ENCODE data around the gene CYTH1. TPM values are rescaled to one million over a fixed set of nuclear protein-coding genes. Genes with fewer than 3 reads are reported as not detected.

CYTH1 gene
- total and polyA plus RNA-seq, 10 of the 15 experiments (the other 5 are each of a cell fraction or from before 2014, with no cell fraction given) = 6.6 to 188 (median 145) TPM

DNA sequence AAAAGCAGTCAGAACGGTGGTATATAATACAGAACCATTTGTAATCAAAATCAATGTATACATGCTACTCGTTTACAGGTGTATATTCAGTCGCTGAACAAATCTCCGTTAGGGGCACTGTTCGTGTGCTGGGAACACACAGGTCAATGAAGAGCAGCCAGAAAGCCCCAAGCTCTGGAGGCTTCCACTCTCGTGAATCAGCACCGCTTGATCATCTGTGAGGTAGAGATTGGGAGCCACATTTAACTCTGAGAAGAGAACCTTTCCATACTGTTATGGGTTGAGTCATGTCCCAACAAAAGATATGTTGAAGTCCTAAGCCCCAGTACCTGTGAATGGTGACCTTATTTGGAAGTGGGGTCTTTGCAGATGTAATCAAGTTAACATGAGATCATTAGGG is 5.4 kb upstream of the CYTH1 start:
- TF ChIP-seq REST (IDR thresholded peaks at IDR 0.05; ENCODE audit: low read depth, low read length) (no peak), HDAC6 (IDR thresholded peaks at IDR 0.05; ENCODE audit: unreplicated experiment) (no peak), RFX5 (IDR thresholded peaks at IDR 0.05; ENCODE audit: low read depth, low read length) (no peak)
- TF ChIP-seq, protein P1, sequence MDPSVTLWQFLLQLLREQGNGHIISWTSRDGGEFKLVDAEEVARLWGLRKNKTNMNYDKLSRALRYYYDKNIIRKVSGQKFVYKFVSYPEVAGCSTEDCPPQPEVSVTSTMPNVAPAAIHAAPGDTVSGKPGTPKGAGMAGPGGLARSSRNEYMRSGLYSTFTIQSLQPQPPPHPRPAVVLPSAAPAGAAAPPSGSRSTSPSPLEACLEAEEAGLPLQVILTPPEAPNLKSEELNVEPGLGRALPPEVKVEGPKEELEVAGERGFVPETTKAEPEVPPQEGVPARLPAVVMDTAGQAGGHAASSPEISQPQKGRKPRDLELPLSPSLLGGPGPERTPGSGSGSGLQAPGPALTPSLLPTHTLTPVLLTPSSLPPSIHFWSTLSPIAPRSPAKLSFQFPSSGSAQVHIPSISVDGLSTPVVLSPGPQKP (IDR thresholded peaks at IDR 0.05; ENCODE audit: low read depth, low read length) = no peak
- CTCF ChIA-PET = interaction anchor here (0.6 kb wide), 1 partner anchor 98 kb away, joined by 3 read pairs; no protein-coding TSS in a partner anchor
- Histone ChIP-seq H3K9ac (ENCODE audit: control insufficient read depth, insufficient read depth, low read length) (no peak overlapping the region), H3K36me3 (ENCODE audit: control insufficient read depth in 2 of 2, insufficient read depth in 2 of 2, low read length in 1 of 2) (no peaks in the 10 kb centered on the region; a peak in 1 of 4 replicates), H3K4me1 (ENCODE audit: control insufficient read depth, insufficient read depth, low read length) (no peaks in the 10 kb centered on the region; the same call in 1 of the 2 replicates), H3K9me3 (replicated peaks; ENCODE audit: control insufficient read depth, insufficient read depth, low read length) (no peaks in the 10 kb centered on the region), H3K79me2 (ENCODE audit: control insufficient read depth, insufficient read depth, low read length) (peaks cover 3% of the 10 kb centered on the region), H3K27ac (ENCODE audit: control insufficient read depth, insufficient read depth) (no peak overlapping the region), H4K20me1 (ENCODE audit: control insufficient read depth, insufficient read depth) (no peaks in the 10 kb centered on the region), H3K4me3 (no peak overlapping the region), H3K4me2 (ENCODE audit: control insufficient read depth, insufficient read depth) (no peak overlapping the region), H3K27me3 (replicated peaks in 1 of 2; ENCODE audit: control insufficient read depth in 2 of 2, insufficient read depth in 2 of 2, low read length in 1 of 2) (no peaks in the 10 kb centered on the region), H2AFZ (ENCODE audit: control insufficient read depth, low read depth, low read length) (no peak overlapping the region)
- intact Hi-C loops (cut with micrococcal nuclease; ENCODE audit: unreplicated experiment) = no loop called here
- FAIRE-seq = no peak
- ATAC-seq = no peak
- 79% methylated on average over 7 of the region's 7 CpGs for WGBS (ENCODE audit: insufficient coverage, insufficient replicate concordance, low lambda C conversion rate, missing lambda C conversion rate)
- RAD21 ChIA-PET (ENCODE audit: unreplicated experiment) = no interaction called here
- in situ Hi-C loops (cut with MboI) = no loop called here
- DNase-seq (ENCODE audit: low read depth, low spot score) = no peak
- SMC1A ChIA-PET (ENCODE audit: uncharacterized antibody, unreplicated experiment) = interaction anchor here (0.9 kb wide), 1 partner anchor 12 kb away, joined by 4 read pairs; no protein-coding TSS in a partner anchor
- POLR2A ChIA-PET = interaction anchor here (0.5 kb wide), 1 partner anchor 90 kb away, joined by 3 read pairs; no protein-coding TSS in a partner anchor
- no TSS peak for BruUV-seq (replicated peaks)

Measured in GM12878 (cell line).